BE2C (cell line): ENCODE data around the gene ZNF341.

ENCODE experiments used
- DNase-seq: peaks from one replicate; pipeline ENCODE4 v3.0.0-alpha.2; 2020
- H3K27me3 ChIP-seq: fragments of 250-450 bp; sonication (Bioruptor Pico); 2 replicates; pipeline ENCODE4 v1.5.1; 2020; ENCODE audit warnings: mild to moderate bottlenecking
- H3K36me3 ChIP-seq: fragments of 250-450 bp; sonication (Bioruptor Pico); 2 replicates; pipeline ENCODE4 v1.5.1; 2020; ENCODE audit warnings: mild to moderate bottlenecking
- H3K4me1 ChIP-seq: fragments of 250-450 bp; sonication (Bioruptor Pico); 2 replicates; pipeline ENCODE4 v1.5.1; 2020
- H3K4me3 ChIP-seq: 2 replicates; pipeline ENCODE4 v1.5.1; 2011; ENCODE audit warnings: low read depth, low read length
- H3K9me3 ChIP-seq: fragments of 250-450 bp; sonication (Bioruptor Pico); 2 replicates; pipeline ENCODE4 v1.5.1; 2020
- CTCF ChIP-seq: IDR thresholded peaks from 2 replicates; pipeline ENCODE4 v1.5.1; 2012; ENCODE audit warnings: mild to moderate bottlenecking, low read depth, low read length

ZNF341 gene

GRCh38 chr20:33719277-33719988 is 12.4 kb upstream of the ZNF341 start:
- Histone ChIP-seq H3K4me1 (no peaks in the 10 kb centered on the region), H3K36me3 (no peaks in the 10 kb centered on the region), H3K27me3 (no peaks in the 10 kb centered on the region), H3K9me3 (no peaks in the 10 kb centered on the region), H3K4me3 (peak overlapping the region; percentile 85)
- no peak for TF ChIP-seq CTCF
- no peak for DNase-seq

GRCh38 chr20:33719989-33720709 is 11.6 kb upstream of the ZNF341 start, which contains the start of gene PXMP4:
TSS of gene PXMP4 (minus strand) at chr20:33720310. CDS start at chr20:33720207, 103 bp downstream.
- H3K27me3 ChIP-seq: no peaks in the 10 kb centered on the region
- no peaks in the 10 kb centered on the region for H3K9me3 ChIP-seq
- TF ChIP-seq CTCF: no peak
- no peaks in the 10 kb centered on the region for H3K36me3 ChIP-seq
- no peaks in the 10 kb centered on the region for H3K4me1 ChIP-seq
- DNase-seq: peak; percentile 93
- H3K4me3 ChIP-seq: peak within 1 kb of the TSS; percentile 85

GRCh38 chr20:33721391-33722140 is 10.2 kb upstream of the ZNF341 start:
- no peaks in the 10 kb centered on the region for H3K9me3 ChIP-seq

GRCh38 chr20:33724439-33725094 is 7.2 kb upstream of the ZNF341 start:
- H3K36me3 ChIP-seq: no peaks in the 10 kb centered on the region
- no peaks in the 10 kb centered on the region for H3K9me3 ChIP-seq
- TF ChIP-seq CTCF: no peak
- H3K4me1 ChIP-seq: no peaks in the 10 kb centered on the region
- no peak overlapping the region for H3K4me3 ChIP-seq
- no peak for DNase-seq
- H3K27me3 ChIP-seq: no peaks in the 10 kb centered on the region

More at GRCh38 chr20:33721391-33722140, 10.2 kb upstream of the ZNF341 start:
- Histone ChIP-seq H3K36me3 (no peaks in the 10 kb centered on the region), H3K4me1 (no peaks in the 10 kb centered on the region), H3K27me3 (no peaks in the 10 kb centered on the region), H3K4me3 (no peak overlapping the region)
- no peak for TF ChIP-seq CTCF
- DNase-seq: no peak

- DNase-seq: no peak
- Histone ChIP-seq H3K36me3 (no peaks in the 10 kb centered on the region), H3K4me3 (no peak overlapping the region), H3K4me1 (no peaks in the 10 kb centered on the region), H3K9me3 (no peaks in the 10 kb centered on the region), H3K27me3 (no peaks in the 10 kb centered on the region)
- TF ChIP-seq CTCF: no peak
Measured at GRCh38 chr20:33725607-33726264, 6.1 kb upstream of the ZNF341 start.
